HG02973 (cell line): ENCODE results near the gene EPB41L4A.

ENCODE experiments used
- ATAC-seq: cut with Tn5 transposase; IDR thresholded peaks from one replicate; pipeline ENCODE4 v1.9.1; 2021; ENCODE audit warnings: moderate library complexity; ENCODE audit not compliant: unreplicated experiment

EPB41L4A gene

GRCh38 chr5:112316006-112316405 lies 103.1 kb downstream of the EPB41L4A start:
- no peak for ATAC-seq

GRCh38 chr5:112312295-112313275 lies 106.5 kb downstream of the EPB41L4A start:
- ATAC-seq, result no peak

GRCh38 chr5:112310746-112311145 lies 108.3 kb downstream of the EPB41L4A start:
- no peak for ATAC-seq

GRCh38 chr5:112308608-112309007 lies 110.5 kb downstream of the EPB41L4A start:
- ATAC-seq, result no peak

GRCh38 chr5:112306956-112307355 lies 112.1 kb downstream of the EPB41L4A start:
- no peak for ATAC-seq

- ATAC-seq, result no peak
These were observed 114.3 kb downstream of the EPB41L4A start for GRCh38 chr5:112304743-112305142.

GRCh38 chr5:112303685-112304084 lies 115.4 kb downstream of the EPB41L4A start:
- ATAC-seq, result no peak

GRCh38 chr5:112294126-112294525 lies 125.0 kb downstream of the EPB41L4A start:
- ATAC-seq, result no peak

GRCh38 chr5:112293587-112293986 lies 125.5 kb downstream of the EPB41L4A start:
- no peak for ATAC-seq

- ATAC-seq, result no peak
These were observed 128.4 kb downstream of the EPB41L4A start for GRCh38 chr5:112290691-112291090.

- ATAC-seq, result no peak
These were observed 129.6 kb downstream of the EPB41L4A start for GRCh38 chr5:112289465-112289864.

GRCh38 chr5:112283943-112284929 lies 134.8 kb downstream of the EPB41L4A start:
- ATAC-seq, result no peak

GRCh38 chr5:112283034-112283582 lies 136.0 kb downstream of the EPB41L4A start:
- ATAC-seq, result no peak

- ATAC-seq, result no peak
These were observed 140.0 kb downstream of the EPB41L4A start for GRCh38 chr5:112279082-112279481.

- no peak for ATAC-seq
These were observed 142.1 kb downstream of the EPB41L4A start for GRCh38 chr5:112276991-112277390.

GRCh38 chr5:112275671-112276070 lies 143.4 kb downstream of the EPB41L4A start:
- ATAC-seq, result no peak

- ATAC-seq, result peak; percentile 76
These were observed 148.5 kb downstream of the EPB41L4A start for GRCh38 chr5:112270299-112271293.

- no peak for ATAC-seq
These were observed 151.8 kb downstream of the EPB41L4A start for GRCh38 chr5:112267231-112267630.

- ATAC-seq, result no peak
These were observed 154.4 kb downstream of the EPB41L4A start for GRCh38 chr5:112264666-112265065.

GRCh38 chr5:112264151-112264550 lies 154.9 kb downstream of the EPB41L4A start:
- no peak for ATAC-seq
